MCF 10A (cell line): ENCODE data around the gene SLC16A7. TPM values are rescaled to one million over a fixed set of nuclear protein-coding genes. Genes with fewer than 3 reads are reported as not detected.

Experiments
- BruUV-seq: library from RNA; stranded (reverse); fragments of 400-500 nt; replicated peaks from 2 replicates; lab custom pipeline; 2021; lab: Mats Ljungman, UMichigan
- CTCF ChIA-PET: fragments of 300-600 bp; sonication (Branson Sonifier 250); formaldehyde crosslinking; extraction: SDS; loops from one replicate; lab custom pipeline; 2021; ENCODE audit warnings: antibody characterized with exemption, inconsistent platforms; lab: Yijun Ruan, JAX
- POLR2A ChIA-PET: fragments of 300-600, 350-650 bp; sonication (Branson Sonifier 250); formaldehyde crosslinking; extraction: SDS; loops from one replicate; lab custom pipeline; 2020; ENCODE audit warnings: antibody characterized with exemption, inconsistent platforms; lab: Yijun Ruan, JAX
- DNase-seq: peaks from one replicate; pipeline ENCODE4 v3.0.0-alpha.2; 2018; ENCODE audit not compliant: unreplicated experiment
- H3K27ac Mint-ChIP-seq: one replicate; pipeline ENCODE4 v1.8.0; 2022; ENCODE audit warnings: mild to moderate bottlenecking, low read depth, mixed read lengths; ENCODE audit not compliant: unreplicated experiment
- H3K27me3 Mint-ChIP-seq: one replicate; pipeline ENCODE4 v1.8.0; 2022; ENCODE audit warnings: mixed read lengths; ENCODE audit not compliant: insufficient read depth, unreplicated experiment
- H3K36me3 Mint-ChIP-seq: one replicate; pipeline ENCODE4 v1.8.0; 2022; ENCODE audit warnings: mild to moderate bottlenecking, moderate library complexity, mixed read lengths; ENCODE audit not compliant: insufficient read depth, unreplicated experiment
- H3K4me1 Mint-ChIP-seq: one replicate; pipeline ENCODE4 v1.8.0; 2022; ENCODE audit warnings: mixed read lengths; ENCODE audit not compliant: insufficient read depth, unreplicated experiment
- H3K4me3 Mint-ChIP-seq: one replicate; pipeline ENCODE4 v1.8.0; 2022; ENCODE audit warnings: mild to moderate bottlenecking, moderate library complexity, mixed read lengths; ENCODE audit not compliant: unreplicated experiment
- H3K9me3 Mint-ChIP-seq: one replicate; pipeline ENCODE4 v1.8.0; 2022; ENCODE audit warnings: mixed read lengths; ENCODE audit not compliant: unreplicated experiment
- intact Hi-C: fragments of 100-400 bp; cut with micrococcal nuclease; formaldehyde crosslinking; loops from 2 replicates; pipeline ENCODE4 v1.14.1; 2022
- total RNA-seq: library from RNA; stranded (reverse); gene quantifications from 2 replicates; pipeline ENCODE4 v1.2.3, GENCODE V29; 2022
- TF ChIP-seq, protein P1 (sequence below): fragments of 200-600 bp; IDR thresholded peaks from one replicate; pipeline ENCODE4 v1.8.0; 2022; ENCODE audit warnings: antibody characterized with exemption, mild to moderate bottlenecking; ENCODE audit not compliant: unreplicated experiment

The SLC16A7 gene
- total RNA-seq, 1 experiment from 2014 or later = 32.6 TPM

DNA sequence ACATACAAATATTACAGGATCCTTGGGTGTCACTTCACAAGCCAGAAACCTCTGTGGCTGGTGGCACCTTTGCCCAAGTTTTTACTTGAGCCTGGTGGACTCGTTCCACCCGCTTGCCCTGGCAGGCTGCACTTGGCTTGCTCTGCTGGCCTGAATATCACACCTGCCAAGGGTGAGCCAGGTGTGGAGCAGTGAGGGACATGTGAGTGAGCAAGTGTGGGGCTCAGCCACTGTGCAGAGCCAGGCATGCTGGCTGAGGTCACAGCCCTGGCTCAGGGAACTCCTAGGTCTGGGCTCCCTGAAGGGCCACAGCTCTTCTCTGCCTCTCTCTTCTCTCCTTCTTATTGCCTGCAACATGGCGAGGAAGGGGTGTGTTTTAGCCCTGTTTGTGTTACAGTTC lies 82.0 kb downstream of the SLC16A7 start:
- DNase-seq = no peak
- ChIA-PET CTCF (interaction anchor here (1.0 kb wide), 1 partner anchor 11 kb away, joined by 3 read pairs; no protein-coding TSS in a partner anchor), POLR2A (interaction anchor here (0.9 kb wide), 1 partner anchor 11 kb away, joined by 3 read pairs; no protein-coding TSS in a partner anchor)
- Mint-ChIP-seq H3K36me3 (peaks cover 5% of the 10 kb centered on the region), H3K27ac (no peak overlapping the region), H3K27me3 (no peaks in the 10 kb centered on the region), H3K4me3 (no peak overlapping the region), H3K9me3 (no peaks in the 10 kb centered on the region), H3K4me1 (no peaks in the 10 kb centered on the region)
- TF ChIP-seq, protein P1, sequence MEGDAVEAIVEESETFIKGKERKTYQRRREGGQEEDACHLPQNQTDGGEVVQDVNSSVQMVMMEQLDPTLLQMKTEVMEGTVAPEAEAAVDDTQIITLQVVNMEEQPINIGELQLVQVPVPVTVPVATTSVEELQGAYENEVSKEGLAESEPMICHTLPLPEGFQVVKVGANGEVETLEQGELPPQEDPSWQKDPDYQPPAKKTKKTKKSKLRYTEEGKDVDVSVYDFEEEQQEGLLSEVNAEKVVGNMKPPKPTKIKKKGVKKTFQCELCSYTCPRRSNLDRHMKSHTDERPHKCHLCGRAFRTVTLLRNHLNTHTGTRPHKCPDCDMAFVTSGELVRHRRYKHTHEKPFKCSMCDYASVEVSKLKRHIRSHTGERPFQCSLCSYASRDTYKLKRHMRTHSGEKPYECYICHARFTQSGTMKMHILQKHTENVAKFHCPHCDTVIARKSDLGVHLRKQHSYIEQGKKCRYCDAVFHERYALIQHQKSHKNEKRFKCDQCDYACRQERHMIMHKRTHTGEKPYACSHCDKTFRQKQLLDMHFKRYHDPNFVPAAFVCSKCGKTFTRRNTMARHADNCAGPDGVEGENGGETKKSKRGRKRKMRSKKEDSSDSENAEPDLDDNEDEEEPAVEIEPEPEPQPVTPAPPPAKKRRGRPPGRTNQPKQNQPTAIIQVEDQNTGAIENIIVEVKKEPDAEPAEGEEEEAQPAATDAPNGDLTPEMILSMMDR = no peak
- intact Hi-C loops = no loop called here
- no TSS peak for BruUV-seq

DNA sequence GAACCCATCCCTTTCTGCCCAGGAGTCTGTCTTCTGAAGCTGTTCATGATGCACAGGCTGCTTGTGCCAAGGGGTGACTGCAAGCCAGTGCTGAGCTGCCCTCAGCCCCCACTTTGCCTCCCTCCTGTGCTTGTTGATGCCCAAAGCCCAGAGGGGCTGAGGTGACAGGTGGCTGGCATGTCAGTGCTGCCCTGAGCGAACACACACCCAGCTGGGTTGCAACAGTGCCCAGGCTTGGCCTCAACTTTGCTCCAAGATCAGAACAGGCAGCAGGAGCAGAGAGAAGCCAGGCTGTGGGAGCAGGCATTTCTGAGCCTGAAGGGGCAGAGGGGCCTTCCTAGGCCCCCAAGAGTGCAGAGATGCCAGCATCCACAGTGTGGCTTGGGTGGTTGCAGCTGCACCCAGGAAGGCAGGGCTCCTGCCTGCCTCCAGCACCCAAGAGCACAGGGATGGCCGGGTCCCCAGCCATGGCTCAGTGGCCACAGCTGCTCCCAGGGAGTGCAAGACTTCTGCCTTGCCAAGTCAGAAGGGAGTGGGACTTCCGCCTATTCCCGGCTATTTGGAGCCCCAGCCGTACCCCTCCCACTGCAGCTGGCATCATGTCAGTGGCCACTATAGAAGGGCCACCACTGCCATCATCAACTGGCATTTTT lies 83.1 kb downstream of the SLC16A7 start:
- POLR2A ChIA-PET = interaction anchor here (0.9 kb wide), 1 partner anchor 10 kb away, joined by 3 read pairs; no protein-coding TSS in a partner anchor
- no peak for DNase-seq
- H3K4me3 Mint-ChIP-seq = no peak overlapping the region
- H3K27me3 Mint-ChIP-seq = no peaks in the 10 kb centered on the region
- no peaks in the 10 kb centered on the region for H3K9me3 Mint-ChIP-seq
- H3K36me3 Mint-ChIP-seq = peaks cover 5% of the 10 kb centered on the region
- BruUV-seq = no TSS peak
- TF ChIP-seq, protein P1 = no peak
- H3K4me1 Mint-ChIP-seq = peaks cover 5% of the 10 kb centered on the region
- CTCF ChIA-PET = interaction anchor here (1.0 kb wide), 1 partner anchor 10 kb away, joined by 3 read pairs; no protein-coding TSS in a partner anchor
- no peak overlapping the region for H3K27ac Mint-ChIP-seq
- intact Hi-C loops = no loop called here

DNA sequence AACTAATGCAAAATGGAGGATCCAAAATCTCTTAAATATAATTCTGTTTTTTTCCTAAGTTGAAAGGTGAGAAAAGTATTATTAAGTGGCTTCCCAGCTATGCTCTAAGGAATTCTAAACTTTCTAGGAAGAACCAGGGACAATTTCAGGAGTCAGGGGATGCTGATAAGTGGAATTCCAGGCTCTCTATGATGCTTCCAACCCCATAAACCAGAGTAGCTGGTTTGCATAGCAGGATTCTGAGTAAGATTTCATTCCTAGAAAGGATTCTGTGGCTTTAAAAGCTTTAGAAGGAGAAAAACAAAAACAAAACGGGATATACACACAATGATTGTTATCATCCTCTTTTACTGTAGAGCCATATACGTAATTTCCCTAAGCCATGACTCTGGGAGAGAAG lies 93.9 kb downstream of the SLC16A7 start:
- no TSS peak for BruUV-seq
- H3K27me3 Mint-ChIP-seq = no peaks in the 10 kb centered on the region
- no peak overlapping the region for H3K4me3 Mint-ChIP-seq
- H3K4me1 Mint-ChIP-seq = no peaks in the 10 kb centered on the region
- no peak overlapping the region for H3K27ac Mint-ChIP-seq
- DNase-seq = no peak
- intact Hi-C loops = no loop called here
- H3K36me3 Mint-ChIP-seq = no peaks in the 10 kb centered on the region
- H3K9me3 Mint-ChIP-seq = no peaks in the 10 kb centered on the region
- TF ChIP-seq, protein P1 = no peak
- CTCF ChIA-PET = no interaction called here
- POLR2A ChIA-PET = interaction anchor here (1.1 kb wide), 1 partner anchor 14 kb away, joined by 3 read pairs; no protein-coding TSS in a partner anchor

DNA sequence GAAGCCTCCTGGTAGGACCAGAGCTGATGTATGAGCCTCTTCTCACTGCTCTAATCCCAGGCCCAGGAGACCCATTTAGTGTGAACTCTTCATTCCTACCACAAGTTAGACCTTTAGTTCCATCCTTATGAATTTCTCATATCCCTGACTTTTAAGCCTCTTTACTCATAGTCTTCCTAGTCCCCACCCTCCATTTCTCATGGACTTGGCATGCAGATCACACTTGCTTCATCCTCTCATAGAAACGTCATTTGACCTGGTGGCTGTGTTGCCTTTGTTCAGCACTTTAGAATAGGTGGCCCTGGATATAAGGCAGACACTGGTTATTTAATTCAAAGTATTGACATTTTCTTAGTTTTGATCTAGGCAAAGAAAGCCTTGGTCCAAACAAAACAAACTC lies 99.5 kb downstream of the SLC16A7 start:
- no peak overlapping the region for H3K4me3 Mint-ChIP-seq
- TF ChIP-seq, protein P1 = no peak
- peak; percentile 70 for DNase-seq
- intact Hi-C loops = no loop called here
- no TSS peak for BruUV-seq
- peaks cover 4% of the 10 kb centered on the region for H3K4me1 Mint-ChIP-seq
- no peaks in the 10 kb centered on the region for H3K9me3 Mint-ChIP-seq
- no peaks in the 10 kb centered on the region for H3K27me3 Mint-ChIP-seq
- peak overlapping the region; percentile 59 for H3K27ac Mint-ChIP-seq
- POLR2A ChIA-PET = no interaction called here
- CTCF ChIA-PET = interaction anchor here (0.5 kb wide), 1 partner anchor 293 kb away, joined by 3 read pairs; no protein-coding TSS in a partner anchor
- no peaks in the 10 kb centered on the region for H3K36me3 Mint-ChIP-seq
